ENCODE data around the gene B3GNT8. TPM values are rescaled to one million over a fixed set of nuclear protein-coding genes. Genes with fewer than 3 reads are reported as not detected.

B3GNT8 gene
- total and polyA plus RNA-seq, 10 donors: 1.8 to 30.3 (median 10.3) TPM

GRCh38 chr19:41443813-41444455, 16.8 kb upstream of the B3GNT8 start:
- intact Hi-C loops (cut with DNase I; ENCODE audit: low total_unique reads): no loop called here
- TF ChIP-seq POLR2AphosphoS5 (IDR thresholded peaks at IDR 0.05) (no peak), POLR2A (IDR thresholded peaks at IDR 0.05) (no peak), CTCF (IDR thresholded peaks at IDR 0.05 in 8 of 11, conservative IDR thresholded peaks at IDR 0.05 in 3 of 11) (no peak)
- Histone ChIP-seq H3K9me3 (no peaks in the 10 kb centered on the region), H3K4me3 (no peak overlapping the region), H3K36me3 (no peaks in the 10 kb centered on the region), H3K4me1 (peaks cover 4 to 29% (median 17%) of the 10 kb centered on the region in 6 donors), H3K27ac (no peak overlapping the region), H3K27me3 (replicated peaks in 1 of 7) (peaks cover 0 to 8% (median 0%) of the 10 kb centered on the region in 7 donors)
- no peak for DNase-seq
- 78 to 83% (median 78%) methylated on average over 6 of the region's 6 CpGs for WGBS, 5 donors

DNA sequence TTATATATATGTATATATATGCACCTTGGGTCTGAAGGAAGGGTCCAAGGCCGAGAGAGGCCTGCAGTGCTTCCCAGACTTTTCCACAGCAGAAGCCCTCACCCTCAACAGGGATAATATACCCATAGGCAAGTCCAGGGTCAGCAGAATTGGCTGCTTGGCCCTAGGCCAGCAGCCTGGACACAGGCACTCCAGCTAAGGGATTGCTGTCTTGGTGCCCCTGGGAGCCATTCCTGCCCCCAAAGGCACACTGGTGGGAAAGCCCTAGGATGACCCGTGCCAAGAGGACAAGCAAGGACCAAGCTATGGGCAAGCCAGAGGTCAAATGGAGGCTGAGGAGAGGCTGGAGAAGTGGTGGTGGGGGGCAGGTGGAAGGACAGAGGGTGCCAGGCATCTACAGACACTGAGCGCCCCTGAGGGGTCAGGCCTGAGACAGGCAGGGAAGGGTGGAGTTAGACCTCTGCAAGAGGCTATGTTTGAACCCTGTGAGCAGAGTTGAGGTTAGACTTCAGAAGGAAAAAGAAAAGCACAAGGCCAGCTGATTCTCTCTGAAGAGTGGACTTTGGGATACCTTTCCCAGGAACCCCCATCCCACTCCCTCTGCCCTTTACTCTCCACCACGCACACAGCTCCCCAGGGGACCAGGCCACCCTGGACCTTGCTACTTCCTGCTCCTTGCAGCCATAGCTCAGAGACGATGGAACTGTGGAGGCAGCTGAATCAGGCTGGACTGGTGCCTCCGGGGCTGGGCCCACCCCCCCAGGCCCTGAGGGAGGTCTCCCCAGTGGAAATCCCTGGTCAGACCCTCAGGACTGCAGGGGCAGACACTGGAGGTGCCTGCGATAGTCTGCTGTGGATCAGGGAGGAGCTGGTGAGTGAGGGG, 15.5 kb upstream of the B3GNT8 start, which contains the start of gene ERICH4:
Gene ERICH4 (plus strand): TSS at position 684 of the 883 bp plus-strand sequence. CDS start 14 bp downstream, at position 698.
- Histone ChIP-seq H3K9me3 (no peaks in the 10 kb centered on the region), H3K4me3 (no peak within 1 kb of the TSS), H3K4me1 (peaks cover 5 to 29% (median 21%) of the 10 kb centered on the region in 6 donors), H3K27ac (no peak within 1 kb of the TSS), H3K36me3 (peaks cover 0 to 7% (median 5%) of the 10 kb centered on the region in 6 donors), H3K27me3 (replicated peaks in 1 of 7) (peaks cover 0 to under 1% (median 0%) of the 10 kb centered on the region in 7 donors)
- WGBS, 5 donors: 67 to 78% (median 76%) methylated on average over 7 of the region's 7 CpGs
- TF ChIP-seq POLR2AphosphoS5 (IDR thresholded peaks at IDR 0.05) (no peak), POLR2A (IDR thresholded peaks at IDR 0.05) (no peak), CTCF (IDR thresholded peaks at IDR 0.05 in 8 of 11, conservative IDR thresholded peaks at IDR 0.05 in 3 of 11) (no peak)
- intact Hi-C loops (cut with DNase I; ENCODE audit: low total_unique reads): no loop called here
- DNase-seq: peak; percentile 63

DNA sequence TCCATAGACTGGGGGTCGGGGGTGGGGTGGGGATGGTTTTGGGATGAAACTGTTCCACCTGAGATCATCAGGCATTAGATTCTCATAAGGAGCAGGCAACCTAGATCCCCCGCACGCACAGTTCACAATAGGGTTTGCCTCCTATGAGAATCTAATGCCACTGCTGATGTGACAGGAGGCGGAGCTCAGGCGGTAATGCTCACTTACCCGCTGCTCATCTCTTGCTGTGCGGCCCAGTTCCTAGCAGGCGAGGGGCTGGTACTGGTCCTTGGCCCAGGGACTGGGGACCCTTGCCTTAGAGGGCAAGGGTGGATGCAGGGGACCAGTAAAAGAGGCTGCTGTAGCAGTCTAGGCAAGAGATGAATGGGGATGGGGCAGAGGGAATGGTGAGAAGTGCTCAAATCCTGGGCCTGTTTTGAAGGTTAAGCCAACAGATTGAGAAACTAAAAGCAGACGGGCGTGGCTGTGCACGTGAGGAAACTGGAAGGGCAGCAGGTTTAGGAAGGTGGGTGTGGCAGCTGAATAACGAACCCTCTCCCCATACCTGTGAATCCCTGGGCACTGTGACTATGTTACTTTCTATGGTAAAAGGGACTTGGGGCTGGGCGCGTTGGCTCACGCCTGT, 14.3 kb upstream of the B3GNT8 start:
- no peak overlapping the region for H3K4me3 ChIP-seq

More for the DNA sequence above, 14.3 kb upstream of the B3GNT8 start:
- no peaks in the 10 kb centered on the region for H3K9me3 ChIP-seq
- H3K27me3 ChIP-seq (replicated peaks in 1 of 7): no peaks in the 10 kb centered on the region
- peaks cover 5 to 28% (median 20%) of the 10 kb centered on the region in 6 donors for H3K4me1 ChIP-seq
- WGBS, 5 donors: 83 to 90% (median 86%) methylated on average over 14 to 15 of the region's 15 CpGs
- no peak for TF ChIP-seq CTCF (IDR thresholded peaks at IDR 0.05 in 8 of 11, conservative IDR thresholded peaks at IDR 0.05 in 3 of 11)
- no peak for TF ChIP-seq POLR2AphosphoS5 (IDR thresholded peaks at IDR 0.05)
- TF ChIP-seq POLR2A (IDR thresholded peaks at IDR 0.05): no peak
- peaks cover 0 to 20% (median 11%) of the 10 kb centered on the region in 6 donors for H3K36me3 ChIP-seq
- peak; percentile 63 for DNase-seq
- no peak overlapping the region for H3K27ac ChIP-seq
- intact Hi-C loops (cut with DNase I; ENCODE audit: low total_unique reads): no loop called here
